ENCODE results near the gene UQCR11.

- TF ChIP-seq KDM1A (IDR thresholded peaks at IDR 0.05; ENCODE audit: borderline replicate concordance, low read length): no peak
- TF ChIP-seq CBX5 (IDR thresholded peaks at IDR 0.05; ENCODE audit: low read depth, low read length): no peak
Observed at GRCh38 chr19:1621021-1621420, 15.8 kb upstream of the UQCR11 start.
